ENCODE results near the gene HERC3.
A peak's percentile ranks its signal among the peaks of the same experiment; 100 is the strongest.

Gene HERC3

GRCh38 chr4:88591787-88592599, at the start of gene HERC3:
Gene HERC3, plus strand, starts transcription at chr4:88592480. Its CDS starts 13,344 bp downstream, at chr4:88605824.
- peak; percentile 79 for DNase-seq

GRCh38 chr4:88549815-88550214, 42.5 kb upstream of the HERC3 start:
- DNase-seq, result no peak

GRCh38 chr4:88567591-88567990, 24.7 kb upstream of the HERC3 start:
- no peak for DNase-seq

- no peak for DNase-seq
These were observed 22.3 kb upstream of the HERC3 start for GRCh38 chr4:88570001-88570400.

- DNase-seq, result no peak
These were observed 18.9 kb upstream of the HERC3 start for GRCh38 chr4:88573276-88573980.

GRCh38 chr4:88573995-88574394, 18.3 kb upstream of the HERC3 start:
- peak; percentile 17 for DNase-seq

- no peak for DNase-seq
These were observed 17.1 kb upstream of the HERC3 start for GRCh38 chr4:88575186-88575585.

- DNase-seq, result no peak
These were observed 9.8 kb upstream of the HERC3 start for GRCh38 chr4:88582493-88582892.

- no peak for DNase-seq
These were observed 8.4 kb upstream of the HERC3 start for GRCh38 chr4:88583631-88584470.

GRCh38 chr4:88584471-88584900, 7.8 kb upstream of the HERC3 start:
- DNase-seq, result no peak

- DNase-seq, result no peak
These were observed 6.4 kb upstream of the HERC3 start for GRCh38 chr4:88585917-88586316.

- no peak for DNase-seq
These were observed 5.0 kb upstream of the HERC3 start for GRCh38 chr4:88587306-88587705.

- DNase-seq, result peak; percentile 51
These were observed 544 bp downstream of the HERC3 start for GRCh38 chr4:88592600-88593448.

- no peak for DNase-seq
These were observed 5.8 kb downstream of the HERC3 start for GRCh38 chr4:88597970-88598660.

- DNase-seq, result no peak
These were observed 7.0 kb downstream of the HERC3 start for GRCh38 chr4:88599298-88599697.

GRCh38 chr4:88599714-88600113, 7.4 kb downstream of the HERC3 start:
- no peak for DNase-seq

- DNase-seq, result no peak
These were observed 8.0 kb downstream of the HERC3 start for GRCh38 chr4:88600176-88600838.

- DNase-seq, result no peak
These were observed 12.8 kb downstream of the HERC3 start for GRCh38 chr4:88604978-88605678.

- DNase-seq, result no peak
These were observed 13.5 kb downstream of the HERC3 start for GRCh38 chr4:88605736-88606135.

GRCh38 chr4:88606832-88607231, 14.6 kb downstream of the HERC3 start:
- DNase-seq, result no peak

Data from kidney glomerular epithelial cell (primary cell).